Mesothelial cell of epicardium (in vitro differentiated cells): ENCODE data around the gene NPC1L1. TPM values are rescaled to one million over a fixed set of nuclear protein-coding genes. Genes with fewer than 3 reads are reported as not detected.

ENCODE experiments used
- DNase-seq, 2 experiments: peaks; one replicate each; pipeline ENCODE4 v3.0.0; 2021; ENCODE audit warnings: low spot score in 2 of 2; ENCODE audit not compliant: unreplicated experiment in 2 of 2
- H3K27ac Mint-ChIP-seq: 2 replicates; pipeline ENCODE4 v1.8.0; 2021; ENCODE audit warnings: mixed read lengths
- H3K27me3 Mint-ChIP-seq: 2 replicates; pipeline ENCODE4 v1.8.0; 2021; ENCODE audit warnings: low read depth, mixed read lengths
- H3K36me3 Mint-ChIP-seq: 2 replicates; pipeline ENCODE4 v1.8.0; 2021; ENCODE audit warnings: mixed read lengths
- H3K4me1 Mint-ChIP-seq: 2 replicates; pipeline ENCODE4 v1.8.0; 2021; ENCODE audit warnings: mixed read lengths
- H3K4me3 Mint-ChIP-seq: 2 replicates; pipeline ENCODE4 v1.8.0; 2021; ENCODE audit warnings: mild to moderate bottlenecking, moderate library complexity, mixed read lengths
- H3K9me3 Mint-ChIP-seq: 2 replicates; pipeline ENCODE4 v1.8.0; 2021; ENCODE audit warnings: mixed read lengths
- CTCF ChIP-seq: fragments of 200-600 bp; sonication (generic); IDR thresholded peaks from one replicate; pipeline ENCODE4 v1.5.0; 2021; ENCODE audit warnings: antibody characterized with exemption; ENCODE audit not compliant: unreplicated experiment
- total RNA-seq: library from RNA; stranded (reverse); gene quantifications from 3 replicates; pipeline ENCODE4 v1.2.1, GENCODE V29; 2021

Gene NPC1L1
- total RNA-seq, 1 donor from 2014 or later = 0.07 TPM

GRCh38 chr7:44524811-44525388, 16.2 kb downstream of the NPC1L1 start:
- no peak for DNase-seq
- Mint-ChIP-seq H3K27ac (no peak overlapping the region), H3K4me1 (no peaks in the 10 kb centered on the region), H3K36me3 (no peaks in the 10 kb centered on the region), H3K9me3 (peaks cover 19% of the 10 kb centered on the region), H3K4me3 (no peak overlapping the region), H3K27me3 (peaks cover 16% of the 10 kb centered on the region)
- TF ChIP-seq CTCF = no peak

- no peaks in the 10 kb centered on the region for H3K36me3 Mint-ChIP-seq
- TF ChIP-seq CTCF = no peak
- no peak overlapping the region for H3K27ac Mint-ChIP-seq
- H3K4me3 Mint-ChIP-seq = no peak overlapping the region
- peaks cover 11% of the 10 kb centered on the region for H3K9me3 Mint-ChIP-seq
- H3K27me3 Mint-ChIP-seq = peaks cover 16% of the 10 kb centered on the region
- H3K4me1 Mint-ChIP-seq = no peaks in the 10 kb centered on the region
- DNase-seq = no peak
These were observed 18.8 kb downstream of the NPC1L1 start for GRCh38 chr7:44522315-44522714.

GRCh38 chr7:44521347-44522095, 19.6 kb downstream of the NPC1L1 start:
- H3K27ac Mint-ChIP-seq = no peak overlapping the region
- H3K4me3 Mint-ChIP-seq = no peak overlapping the region
- no peaks in the 10 kb centered on the region for H3K4me1 Mint-ChIP-seq
- no peak for TF ChIP-seq CTCF
- peaks cover 11% of the 10 kb centered on the region for H3K9me3 Mint-ChIP-seq
- peaks cover 16% of the 10 kb centered on the region for H3K27me3 Mint-ChIP-seq
- DNase-seq = no peak
- no peaks in the 10 kb centered on the region for H3K36me3 Mint-ChIP-seq

- Mint-ChIP-seq H3K27me3 (peaks cover 16% of the 10 kb centered on the region), H3K4me3 (no peak overlapping the region), H3K9me3 (peaks cover 11% of the 10 kb centered on the region), H3K36me3 (no peaks in the 10 kb centered on the region), H3K27ac (no peak overlapping the region), H3K4me1 (no peaks in the 10 kb centered on the region)
- no peak for DNase-seq
- no peak for TF ChIP-seq CTCF
These were observed 20.6 kb downstream of the NPC1L1 start for GRCh38 chr7:44520574-44520973.

GRCh38 chr7:44519546-44519945, 21.6 kb downstream of the NPC1L1 start:
- peaks cover 16% of the 10 kb centered on the region for H3K27me3 Mint-ChIP-seq
- no peaks in the 10 kb centered on the region for H3K4me1 Mint-ChIP-seq
- TF ChIP-seq CTCF = no peak
- H3K9me3 Mint-ChIP-seq = peaks cover 6% of the 10 kb centered on the region
- H3K36me3 Mint-ChIP-seq = no peaks in the 10 kb centered on the region
- no peak overlapping the region for H3K4me3 Mint-ChIP-seq
- H3K27ac Mint-ChIP-seq = no peak overlapping the region
- no peak for DNase-seq
